ENCODE results near the gene ACMSD.

Gene ACMSD

DNA sequence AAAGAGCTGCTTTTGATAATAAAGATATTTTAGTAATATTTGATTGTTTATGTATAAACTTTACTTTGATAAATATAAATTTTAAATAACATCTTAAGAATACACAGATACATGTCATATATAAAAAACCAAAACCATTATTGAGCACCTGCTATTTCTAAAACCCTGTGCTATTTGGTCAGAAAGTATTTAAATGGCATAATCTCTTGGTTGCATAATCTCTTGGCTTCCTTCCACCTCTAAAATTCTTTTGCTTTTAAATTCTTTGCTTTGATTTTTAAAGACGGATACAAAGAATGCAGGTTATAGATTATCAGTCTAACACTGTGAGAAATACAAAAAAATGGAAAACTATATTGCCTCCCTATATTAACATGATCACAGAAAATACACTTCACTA is 36.9 kb downstream of the ACMSD start:
- no peak overlapping the region for H3K4me3 ChIP-seq (replicated peaks in 1 of 2; ENCODE audit: low read depth in 2 of 2, low read length in 2 of 2)
- peak in 1 of 2 donors; percentile 40 for DNase-seq (ENCODE audit: low read depth in 2 of 2)
- TF ChIP-seq, protein P1, sequence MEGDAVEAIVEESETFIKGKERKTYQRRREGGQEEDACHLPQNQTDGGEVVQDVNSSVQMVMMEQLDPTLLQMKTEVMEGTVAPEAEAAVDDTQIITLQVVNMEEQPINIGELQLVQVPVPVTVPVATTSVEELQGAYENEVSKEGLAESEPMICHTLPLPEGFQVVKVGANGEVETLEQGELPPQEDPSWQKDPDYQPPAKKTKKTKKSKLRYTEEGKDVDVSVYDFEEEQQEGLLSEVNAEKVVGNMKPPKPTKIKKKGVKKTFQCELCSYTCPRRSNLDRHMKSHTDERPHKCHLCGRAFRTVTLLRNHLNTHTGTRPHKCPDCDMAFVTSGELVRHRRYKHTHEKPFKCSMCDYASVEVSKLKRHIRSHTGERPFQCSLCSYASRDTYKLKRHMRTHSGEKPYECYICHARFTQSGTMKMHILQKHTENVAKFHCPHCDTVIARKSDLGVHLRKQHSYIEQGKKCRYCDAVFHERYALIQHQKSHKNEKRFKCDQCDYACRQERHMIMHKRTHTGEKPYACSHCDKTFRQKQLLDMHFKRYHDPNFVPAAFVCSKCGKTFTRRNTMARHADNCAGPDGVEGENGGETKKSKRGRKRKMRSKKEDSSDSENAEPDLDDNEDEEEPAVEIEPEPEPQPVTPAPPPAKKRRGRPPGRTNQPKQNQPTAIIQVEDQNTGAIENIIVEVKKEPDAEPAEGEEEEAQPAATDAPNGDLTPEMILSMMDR (IDR thresholded peaks at IDR 0.05; ENCODE audit: low read depth, low read length), result no peak

DNA sequence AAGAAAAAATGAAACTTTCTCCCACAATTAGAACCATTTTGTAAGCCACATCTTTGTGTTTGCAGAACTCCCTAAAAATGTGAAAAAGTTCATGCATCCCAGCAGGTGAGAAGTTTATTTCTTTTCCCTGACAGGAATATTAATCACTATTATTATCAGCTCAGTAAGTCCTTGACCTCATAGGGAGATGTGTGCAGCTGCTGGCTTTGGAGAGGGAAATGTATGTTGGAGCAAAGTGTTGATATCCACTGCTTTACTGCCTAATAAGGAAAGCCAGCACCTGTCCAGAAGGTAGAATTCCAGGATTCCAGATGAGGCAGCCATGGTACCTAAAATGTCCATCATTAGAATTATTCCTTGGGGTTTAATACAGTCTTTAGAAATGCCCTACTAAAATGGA is 44.4 kb downstream of the ACMSD start:
- TF ChIP-seq, protein P1 (IDR thresholded peaks at IDR 0.05; ENCODE audit: low read depth, low read length), result no peak
- no peak for DNase-seq (ENCODE audit: low read depth in 2 of 2)

DNA sequence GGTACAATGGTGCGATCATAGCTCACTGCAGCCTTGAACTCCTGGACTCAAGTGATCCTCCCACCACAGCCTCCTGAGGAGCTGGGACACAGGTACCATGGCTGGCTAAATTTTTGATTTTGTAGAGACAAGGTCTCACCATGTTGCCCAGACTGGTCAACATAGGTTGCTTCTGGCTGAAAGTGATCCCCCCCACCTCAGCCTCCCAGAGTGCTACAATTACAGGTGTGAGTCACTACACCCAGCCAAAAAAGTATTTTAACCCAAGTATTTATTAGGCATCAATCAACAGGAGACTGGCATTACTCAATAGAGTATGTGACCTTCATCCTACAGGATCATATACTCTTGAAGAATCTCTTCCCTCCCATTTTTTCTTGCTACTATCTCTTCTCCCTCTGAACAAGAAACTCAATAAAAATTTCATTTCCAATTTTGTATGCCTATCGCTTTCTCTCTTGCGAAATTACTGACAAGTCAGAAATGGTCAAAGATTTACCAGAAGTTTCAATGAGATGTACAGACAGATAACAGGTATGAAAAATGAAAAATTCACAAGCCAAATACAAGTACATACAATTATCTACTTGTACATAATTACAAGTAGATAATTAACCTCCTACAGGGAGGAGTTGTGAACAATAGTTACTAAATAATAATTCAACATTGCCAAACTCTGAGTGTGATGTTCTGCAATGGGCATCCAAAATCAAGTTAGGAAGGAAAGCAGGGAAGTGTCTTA is 45.3 kb downstream of the ACMSD start:
- no peak overlapping the region for H3K4me3 ChIP-seq (replicated peaks in 1 of 2; ENCODE audit: low read depth in 2 of 2, low read length in 2 of 2)
- no peak for DNase-seq (ENCODE audit: low read depth in 2 of 2)
- TF ChIP-seq, protein P1 (IDR thresholded peaks at IDR 0.05; ENCODE audit: low read depth, low read length), result no peak

More for the DNA sequence above, 44.4 kb downstream of the ACMSD start:
- H3K4me3 ChIP-seq (replicated peaks in 1 of 2; ENCODE audit: low read depth in 2 of 2, low read length in 2 of 2), result no peak overlapping the region

DNA sequence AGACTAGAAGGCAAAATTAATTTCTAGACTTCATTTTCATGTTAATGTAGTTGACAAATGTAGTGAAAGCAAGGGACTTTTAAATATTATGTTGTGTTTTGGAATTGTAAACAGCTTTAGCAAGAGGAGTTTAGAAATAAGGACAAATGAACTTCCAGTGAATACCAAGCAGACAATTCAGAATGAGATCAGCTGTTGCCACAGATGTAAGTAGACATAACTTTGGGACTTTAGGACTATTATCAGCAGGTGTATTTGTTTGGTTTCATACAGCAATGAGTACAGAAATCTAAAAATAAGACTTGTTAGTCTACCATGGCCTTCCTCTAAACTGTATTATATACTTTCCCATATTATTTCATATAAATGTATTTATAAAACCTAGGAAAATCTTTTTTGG is 46.0 kb downstream of the ACMSD start:
- TF ChIP-seq, protein P1 (IDR thresholded peaks at IDR 0.05; ENCODE audit: low read depth, low read length), result no peak
- no peak overlapping the region for H3K4me3 ChIP-seq (replicated peaks in 1 of 2; ENCODE audit: low read depth in 2 of 2, low read length in 2 of 2)
- DNase-seq (ENCODE audit: low read depth in 2 of 2), result no peak

DNA sequence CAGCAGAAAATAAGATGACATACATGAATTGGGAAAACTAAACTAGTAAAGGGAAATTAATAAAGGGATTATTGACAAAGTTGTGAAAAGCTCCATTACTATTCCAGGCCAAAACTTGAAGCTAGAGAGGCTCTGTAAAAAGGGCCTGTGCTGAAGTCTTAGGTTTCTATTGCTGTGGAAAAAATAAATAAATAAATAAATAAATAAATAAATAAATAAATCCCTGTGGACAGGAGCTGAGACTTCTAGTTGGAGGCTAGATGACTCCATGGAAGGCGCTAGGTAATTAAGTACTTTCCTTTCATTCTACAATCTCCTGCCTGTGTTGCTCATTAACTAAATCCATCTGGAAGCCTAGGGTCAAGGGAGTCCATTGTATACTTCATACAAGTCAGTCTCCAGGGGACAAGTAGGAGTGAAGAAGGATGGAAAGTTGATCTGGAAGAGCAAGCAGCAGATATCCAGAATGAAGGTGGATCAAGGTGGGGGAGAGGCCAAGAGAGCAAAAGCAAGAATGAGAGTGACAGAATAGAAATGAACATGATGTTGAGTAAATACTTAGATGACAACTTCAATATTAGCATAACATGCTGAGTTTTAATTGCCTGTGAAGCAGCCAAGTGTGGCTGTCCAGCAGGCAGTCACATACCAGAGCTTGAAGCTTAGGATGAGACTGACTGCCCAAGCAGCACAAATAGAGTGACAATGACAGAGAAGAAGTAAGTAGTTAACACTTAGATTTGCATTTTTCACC is 54.0 kb downstream of the ACMSD start:
- TF ChIP-seq, protein P1 (IDR thresholded peaks at IDR 0.05; ENCODE audit: low read depth, low read length), result no peak
- DNase-seq (ENCODE audit: low read depth in 2 of 2), result no peak
- no peak overlapping the region for H3K4me3 ChIP-seq (replicated peaks in 1 of 2; ENCODE audit: low read depth in 2 of 2, low read length in 2 of 2)

DNA sequence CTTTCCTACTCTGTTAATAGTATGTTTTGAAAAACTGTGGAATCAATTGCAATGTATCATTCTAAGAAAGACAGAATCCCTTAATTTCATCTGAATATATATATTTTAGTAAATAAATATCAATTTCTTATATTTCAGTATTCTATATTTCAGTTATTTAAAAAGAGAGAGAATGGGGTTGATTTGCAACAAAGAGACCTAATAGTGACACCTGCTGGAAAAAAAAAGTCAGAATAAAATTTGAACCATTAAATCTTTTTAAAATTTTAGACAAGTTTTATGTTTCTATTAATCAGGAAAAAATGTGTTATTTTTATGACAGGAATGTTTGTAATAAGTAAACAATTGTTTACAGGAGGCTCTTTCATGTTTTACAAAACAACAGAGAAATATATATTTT is 59.5 kb downstream of the ACMSD start:
- no peak overlapping the region for H3K4me3 ChIP-seq (replicated peaks in 1 of 2; ENCODE audit: low read depth in 2 of 2, low read length in 2 of 2)
- peak; percentile 26 to 47 for DNase-seq (ENCODE audit: low read depth in 2 of 2)
- TF ChIP-seq, protein P1 (IDR thresholded peaks at IDR 0.05; ENCODE audit: low read depth, low read length), result peak; percentile 34
